T-cell (primary cell): ENCODE data around the gene RABEP2. TPM values are rescaled to one million over a fixed set of nuclear protein-coding genes. Genes with fewer than 3 reads are reported as not detected.

ENCODE experiments used
- ATAC-seq, 4 experiments: fragments of 200-7000 bp in 3 of 4; fragments of 150-1000 bp in 1 of 4; cut with Tn5 transposase; replicated peaks in 1 of 4; 1 replicate in 3 of 4; 2 replicates in 1 of 4; pipeline ENCODE4 v1.10.0; 2021; ENCODE audit warnings: moderate library complexity in 3 of 4, mild to moderate bottlenecking in 2 of 4, moderate number of reproducible peaks in 1 of 4
- CTCF ChIA-PET, 2 donors: fragments of 300-600 bp; sonication (Branson Sonifier 250); formaldehyde crosslinking; loops; one replicate each; lab custom pipeline; 2022; ENCODE audit warnings: antibody characterized with exemption in 2 of 2; lab: Charles Lee
- POLR2A ChIA-PET, 2 donors: fragments of 300-600 bp; sonication (Branson Sonifier 250); formaldehyde crosslinking; loops; one replicate each; lab custom pipeline; 2022; ENCODE audit warnings: antibody characterized with exemption in 2 of 2; lab: Charles Lee
- DNase-seq, 35 experiments: peaks; one replicate each; pipeline versions ENCODE4 v3.0.0 to v3.0.0-alpha.2; 2013 to 2023
- H3K27ac ChIP-seq: one replicate; pipeline ENCODE4 v1.5.1; 2013; ENCODE audit warnings: low read length
- H3K27me3 ChIP-seq, 2 experiments: replicated peaks in 1 of 2; 1 replicate in 1 of 2; 2 replicates in 1 of 2; pipeline versions ENCODE4 v1.6.1 to v1.7.0; 2013; ENCODE audit warnings: low read length in 1 of 2, mixed read lengths in 1 of 2; ENCODE audit not compliant: control insufficient read depth in 2 of 2, insufficient read depth in 2 of 2; ENCODE audit errors: extremely low read depth in 1 of 2
- H3K36me3 ChIP-seq, 2 donors: 1 replicate in 1 of 2; 2 replicates in 1 of 2; pipeline versions ENCODE4 v1.6.1 to v1.7.0; 2013; ENCODE audit warnings: low read length in 1 of 2; ENCODE audit not compliant: control insufficient read depth in 2 of 2, insufficient read depth in 1 of 2; ENCODE audit errors: extremely low read depth in 1 of 2
- H3K4me1 ChIP-seq, 2 experiments: 1 replicate in 1 of 2; 2 replicates in 1 of 2; pipeline versions ENCODE4 v1.6.1 to v1.7.0; 2013; ENCODE audit warnings: low read length in 2 of 2, mixed read lengths in 1 of 2; ENCODE audit not compliant: insufficient read depth in 2 of 2, control insufficient read depth in 1 of 2; ENCODE audit errors: extremely low read depth in 1 of 2
- H3K4me3 ChIP-seq, 2 donors: 1 replicate in 1 of 2; 2 replicates in 1 of 2; pipeline versions ENCODE4 v1.5.1 to v1.7.0; 2013; ENCODE audit warnings: mild to moderate bottlenecking in 2 of 2, low read length in 1 of 2, moderate library complexity in 1 of 2; ENCODE audit not compliant: control insufficient read depth in 1 of 2; ENCODE audit errors: extremely low read depth in 1 of 2
- H3K9me3 ChIP-seq: 2 replicates; pipeline ENCODE4 v1.7.0; 2013
- H3K27ac Mint-ChIP-seq, 2 donors: one replicate each; pipeline ENCODE4 v1.8.0; 2020 to 2021; ENCODE audit warnings: mild to moderate bottlenecking in 2 of 2, mixed read lengths in 2 of 2
- H3K27me3 Mint-ChIP-seq, 2 donors: one replicate each; pipeline ENCODE4 v1.8.0; 2021 to 2022; ENCODE audit warnings: mixed read lengths in 2 of 2
- H3K36me3 Mint-ChIP-seq: one replicate; pipeline ENCODE4 v1.8.0; 2021; ENCODE audit warnings: mixed read lengths
- H3K4me1 Mint-ChIP-seq, 3 donors: one replicate each; pipeline ENCODE4 v1.8.0; 2020 to 2022; ENCODE audit warnings: mixed read lengths in 3 of 3, mild to moderate bottlenecking in 1 of 3
- H3K4me3 Mint-ChIP-seq, 3 donors: one replicate each; pipeline ENCODE4 v1.8.0; 2020 to 2022; ENCODE audit warnings: mild to moderate bottlenecking in 3 of 3, mixed read lengths in 3 of 3, moderate library complexity in 3 of 3
- H3K9me3 Mint-ChIP-seq, 3 donors: one replicate each; pipeline ENCODE4 v1.8.0; 2020 to 2022; ENCODE audit warnings: mixed read lengths in 3 of 3
- WGBS: methylation state at CpG from one replicate; pipeline ENCODE4 v1.1.5; 2013; ENCODE audit warnings: missing lambda C conversion rate; ENCODE audit not compliant: insufficient coverage; 5-methylcytosine and 5-hydroxymethylcytosine counted together
- total RNA-seq, 35 experiments: library from RNA in 6 of 35; stranded (reverse) in 6 of 35; fragments of 120-200 nt in 1 of 35; gene quantifications; one replicate each; pipeline versions ENCODE4 v1.2.1 to v1.2.4 and lab custom pipeline; 2013 to 2026

Gene RABEP2
- total RNA-seq, 5 donors from 2014 or later (not counting 1 experiment from before 2014, with no cell fraction given) = 26.9 to 35.5 (median 33.5) TPM

DNA sequence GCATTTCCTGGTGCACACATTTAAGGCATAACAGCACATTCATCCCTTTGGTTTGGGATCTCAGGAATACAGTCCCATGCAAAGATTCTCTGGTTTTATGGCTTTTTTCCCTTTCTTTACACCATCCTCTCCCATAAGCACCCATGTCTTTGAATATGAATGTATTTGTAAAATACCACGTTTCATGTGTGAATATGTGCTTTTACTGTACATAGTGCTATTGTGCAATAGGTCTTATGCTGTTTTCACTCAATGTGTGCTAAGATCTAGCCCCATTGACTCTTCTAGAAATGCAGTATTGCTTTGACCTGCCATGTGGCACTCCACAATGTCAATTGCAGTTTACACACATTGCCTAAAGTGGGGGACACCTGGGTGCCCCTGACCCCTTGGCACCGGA, 39.5 kb upstream of the RABEP2 start:
- no peak for ATAC-seq
- 100% methylated on average over 1 of the region's 2 CpGs for WGBS
- POLR2A ChIA-PET = interaction anchor here in 1 of 2 donors (0.9 kb wide), 1 partner anchor 9 kb away, joined by 4 read pairs; no protein-coding TSS in a partner anchor

DNA sequence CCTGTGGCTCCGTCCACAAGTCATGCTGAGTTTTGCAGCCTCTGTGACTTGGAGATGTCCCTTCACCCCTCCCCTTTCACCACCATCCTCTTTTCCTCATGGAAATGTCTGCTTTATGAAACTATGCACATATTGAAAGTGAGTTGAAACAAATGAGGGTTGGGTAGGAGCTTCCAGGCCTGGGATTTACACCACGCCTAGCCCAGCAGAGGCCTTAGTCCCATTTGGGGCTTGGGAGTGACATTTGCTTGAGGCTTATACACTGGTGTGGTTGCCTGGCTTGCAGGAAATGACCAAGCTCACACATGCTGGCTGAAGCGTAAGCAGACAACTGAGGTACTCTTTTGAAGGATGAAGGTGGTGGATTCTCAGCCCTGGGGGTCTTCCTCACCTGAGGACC, 39.0 kb upstream of the RABEP2 start:
- Mint-ChIP-seq H3K4me3 (no peak overlapping the region), H3K36me3 (peaks cover 52% of the 10 kb centered on the region), H3K27me3 (no peaks in the 10 kb centered on the region), H3K27ac (no peak overlapping the region), H3K4me1 (no peaks in the 10 kb centered on the region), H3K9me3 (no peaks in the 10 kb centered on the region)
- ChIA-PET CTCF (no interaction called here), POLR2A (interaction anchor here in 1 of 2 donors (0.9 kb wide), 1 partner anchor 10 kb away, joined by 4 read pairs; no protein-coding TSS in a partner anchor)
- DNase-seq (no peak), ATAC-seq (no peak)
- Histone ChIP-seq H3K27ac (no peak overlapping the region), H3K36me3 (peaks cover 18 to 57% of the 10 kb centered on the region in 2 donors), H3K9me3 (no peaks in the 10 kb centered on the region), H3K4me3 (no peak overlapping the region), H3K4me1 (no peaks in the 10 kb centered on the region), H3K27me3 (no peaks in the 10 kb centered on the region)
- WGBS = 94% methylated on average over 2 of the region's 3 CpGs

More for the DNA sequence above, 39.5 kb upstream of the RABEP2 start:
- H3K4me3 ChIP-seq = no peak overlapping the region
- DNase-seq = no peak
- no peak overlapping the region for H3K4me3 Mint-ChIP-seq
- H3K36me3 Mint-ChIP-seq = peaks cover 49% of the 10 kb centered on the region
- H3K36me3 ChIP-seq = peaks cover 18 to 52% of the 10 kb centered on the region in 2 donors
- no peaks in the 10 kb centered on the region for H3K27me3 Mint-ChIP-seq
- H3K9me3 ChIP-seq = no peaks in the 10 kb centered on the region
- H3K4me1 Mint-ChIP-seq = no peaks in the 10 kb centered on the region
- CTCF ChIA-PET = no interaction called here
- no peak overlapping the region for H3K27ac Mint-ChIP-seq
- H3K9me3 Mint-ChIP-seq = no peaks in the 10 kb centered on the region
- H3K27me3 ChIP-seq = no peaks in the 10 kb centered on the region
- no peaks in the 10 kb centered on the region for H3K4me1 ChIP-seq
- H3K27ac ChIP-seq = no peak overlapping the region

DNA sequence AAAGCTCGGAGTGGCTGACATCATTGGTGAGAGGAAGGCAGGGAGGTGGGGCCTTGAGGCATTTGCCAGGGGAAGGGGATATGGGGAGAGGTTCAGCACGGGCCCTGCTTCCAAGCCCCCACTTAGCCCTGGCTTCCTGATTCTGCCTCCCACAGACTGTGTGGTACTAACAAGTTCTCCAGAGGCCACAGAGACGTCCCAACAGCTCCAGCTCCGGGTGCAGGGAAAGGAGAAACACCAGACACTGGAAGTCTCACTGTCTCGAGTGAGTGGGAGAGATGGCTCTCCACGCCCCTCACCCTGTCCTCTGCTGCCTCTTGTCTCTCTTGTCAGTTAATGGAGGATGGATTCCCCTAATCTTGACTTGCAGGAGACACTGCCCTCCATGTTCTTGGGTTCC, 33.8 kb upstream of the RABEP2 start:
- ATAC-seq (no peak), DNase-seq (no peak)
- H3K36me3 Mint-ChIP-seq = peaks cover 56% of the 10 kb centered on the region
- no peak overlapping the region for H3K27ac ChIP-seq
- H3K4me1 ChIP-seq = peaks cover 0 to 4% of the 10 kb centered on the region in 2 experiments
- H3K4me1 Mint-ChIP-seq = peaks cover 7 to 11% (median 9%) of the 10 kb centered on the region in 3 donors
- no peak overlapping the region for H3K4me3 ChIP-seq
- no peaks in the 10 kb centered on the region for H3K9me3 ChIP-seq
- ChIA-PET POLR2A (no interaction called here), CTCF (no interaction called here)
- peaks cover 24 to 91% of the 10 kb centered on the region in 2 donors for H3K36me3 ChIP-seq
- no peaks in the 10 kb centered on the region for H3K9me3 Mint-ChIP-seq
- H3K27ac Mint-ChIP-seq = no peak overlapping the region
- H3K4me3 Mint-ChIP-seq = no peak overlapping the region
- 100% methylated on average over 3 of the region's 6 CpGs for WGBS
- H3K27me3 Mint-ChIP-seq = no peaks in the 10 kb centered on the region
- no peaks in the 10 kb centered on the region for H3K27me3 ChIP-seq

DNA sequence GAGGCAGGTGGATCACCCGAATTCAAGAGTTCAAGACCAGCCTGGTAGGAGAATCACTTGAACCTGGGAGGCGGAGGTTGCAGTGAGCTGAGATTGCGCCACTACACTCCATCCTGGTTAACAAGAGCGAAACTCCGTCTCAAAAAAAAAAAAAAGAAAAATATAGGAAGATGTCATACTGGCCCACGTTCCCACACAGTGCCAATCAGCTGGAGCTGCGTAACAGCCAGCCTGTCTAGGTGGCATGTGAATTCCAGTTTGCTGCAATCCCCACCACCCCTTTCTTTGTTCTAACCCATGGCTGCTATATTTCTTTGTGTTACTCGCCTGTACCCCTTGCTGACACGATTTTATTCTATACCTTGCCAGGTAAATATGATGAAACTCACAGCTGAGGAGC, 33.2 kb upstream of the RABEP2 start:
- ChIA-PET POLR2A (no interaction called here), CTCF (no interaction called here)
- H3K27ac ChIP-seq = no peak overlapping the region
- H3K36me3 ChIP-seq = peaks cover 24 to 90% of the 10 kb centered on the region in 2 donors
- Mint-ChIP-seq H3K27ac (no peak overlapping the region), H3K4me3 (no peak overlapping the region), H3K9me3 (no peaks in the 10 kb centered on the region), H3K27me3 (no peaks in the 10 kb centered on the region), H3K36me3 (peaks cover 54% of the 10 kb centered on the region), H3K4me1 (peaks cover 11 to 16% (median 11%) of the 10 kb centered on the region in 3 donors)
- no peaks in the 10 kb centered on the region for H3K27me3 ChIP-seq
- H3K9me3 ChIP-seq = no peaks in the 10 kb centered on the region
- H3K4me1 ChIP-seq = peaks cover 0 to 8% of the 10 kb centered on the region in 2 experiments
- WGBS = 100% methylated on average over 1 of the region's 9 CpGs
- DNase-seq = no peak
- ATAC-seq = no peak
- no peak overlapping the region for H3K4me3 ChIP-seq

DNA sequence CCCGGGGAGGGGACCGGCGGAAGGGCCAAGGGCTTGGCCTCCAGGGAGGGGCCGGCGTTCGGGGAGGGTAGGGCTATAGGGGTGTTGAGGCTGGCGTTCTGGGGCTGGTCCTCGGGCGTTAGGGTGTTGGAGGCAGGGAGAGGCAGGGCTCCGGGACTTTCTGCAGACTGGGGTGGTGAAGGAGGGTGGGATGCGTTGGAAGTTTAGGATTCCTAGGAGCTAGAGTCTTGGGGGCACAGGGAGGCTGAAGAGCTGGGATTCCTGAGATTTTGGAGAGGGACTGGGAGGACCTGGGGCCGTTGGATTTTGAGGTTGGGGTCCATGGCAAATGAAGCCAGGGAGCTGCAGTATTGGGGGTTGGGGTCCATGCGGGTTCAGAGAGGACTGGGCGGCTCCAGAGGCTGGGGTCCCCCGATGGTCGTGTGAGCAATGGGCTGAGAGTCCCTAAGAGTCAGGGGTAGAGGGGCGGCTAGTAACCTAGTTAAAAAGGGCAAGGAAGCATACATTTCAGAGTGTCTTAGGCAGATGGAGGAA, 26.4 kb upstream of the RABEP2 start:
- CTCF ChIA-PET = interaction anchor here in 1 of 2 donors (0.5 kb wide), 1 partner anchor 728 kb away, joined by 4 read pairs; no protein-coding TSS in a partner anchor

DNA sequence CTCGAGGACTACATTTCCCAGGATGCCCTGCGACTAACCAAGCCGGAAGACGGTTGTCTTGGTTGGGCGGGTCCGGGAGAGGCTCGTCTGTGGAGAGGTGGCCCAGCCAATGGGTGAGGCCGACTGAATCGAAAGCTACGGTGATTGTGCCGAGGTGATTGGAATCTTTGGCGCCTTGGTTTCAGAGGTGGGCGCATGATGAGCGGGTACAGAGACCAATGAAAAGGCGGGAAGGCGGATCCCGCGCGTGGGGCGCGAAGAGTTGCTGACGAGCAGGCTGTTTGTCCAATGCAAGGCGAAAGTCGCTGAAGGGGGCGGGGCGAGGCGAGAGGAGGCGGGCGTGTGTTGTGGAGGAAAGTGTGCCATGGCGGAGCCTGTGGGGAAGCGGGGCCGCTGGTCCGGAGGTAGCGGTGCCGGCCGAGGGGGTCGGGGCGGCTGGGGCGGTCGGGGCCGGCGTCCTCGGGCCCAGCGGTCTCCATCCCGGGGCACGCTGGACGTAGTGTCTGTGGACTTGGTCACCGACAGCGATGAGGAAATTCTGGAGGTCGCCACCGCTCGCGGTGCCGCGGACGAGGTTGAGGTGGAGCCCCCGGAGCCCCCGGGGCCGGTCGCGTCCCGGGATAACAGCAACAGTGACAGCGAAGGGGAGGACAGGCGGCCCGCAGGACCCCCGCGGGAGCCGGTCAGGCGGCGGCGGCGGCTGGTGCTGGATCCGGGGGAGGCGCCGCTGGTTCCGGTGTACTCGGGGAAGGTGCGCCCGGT, 25.8 kb upstream of the RABEP2 start, which contains the start of gene NFATC2IP:
Gene NFATC2IP (plus strand): TSS at position 290 of the 762 bp plus-strand sequence. CDS start 75 bp downstream, at position 365.
- H3K27me3 Mint-ChIP-seq = no peaks in the 10 kb centered on the region
- Histone ChIP-seq H3K9me3 (no peaks in the 10 kb centered on the region), H3K27me3 (no peaks in the 10 kb centered on the region), H3K4me3 (peak within 1 kb of the TSS; percentile 73 to 74), H3K27ac (peak within 1 kb of the TSS; percentile 47), H3K36me3 (peaks cover 4 to 35% of the 10 kb centered on the region in 2 donors), H3K4me1 (peaks cover 10 to 36% of the 10 kb centered on the region in 2 experiments)
- ATAC-seq = peak; percentile 93 to 96 (median 94)
- H3K27ac Mint-ChIP-seq = peak within 1 kb of the TSS; percentile 91 to 93
- ChIA-PET CTCF (interaction anchor here in 1 of 2 donors (0.6 to 1.3 kb wide), 7 partner anchors 14 to 840 kb away, joined by 3 to 8 read pairs (median 3); partner anchors contain the start of genes CLN3, KIF22, LAT and TUFM), POLR2A (interaction anchor here (0.6 to 0.9 kb wide), 4 partner anchors 19 to 649 kb away, joined by 4 to 7 read pairs (median 4); no protein-coding TSS in a partner anchor)
- peaks cover 31 to 36% (median 33%) of the 10 kb centered on the region in 3 donors for H3K4me1 Mint-ChIP-seq
- H3K9me3 Mint-ChIP-seq = no peaks in the 10 kb centered on the region
- WGBS = under 1% methylated on average over 78 of the region's 79 CpGs
- H3K4me3 Mint-ChIP-seq = peak within 1 kb of the TSS; percentile 92 to 96 (median 96)
- peaks cover 18% of the 10 kb centered on the region for H3K36me3 Mint-ChIP-seq
- DNase-seq = peak; percentile 98 to 100 (median 99)

More for the DNA sequence above, 26.4 kb upstream of the RABEP2 start:
- H3K36me3 ChIP-seq = peaks cover 6 to 41% of the 10 kb centered on the region in 2 donors
- H3K27ac Mint-ChIP-seq = peak overlapping the region; percentile 66 to 84
- ATAC-seq (no peak), DNase-seq (peak in 1 of 35 experiments; percentile 4)
- H3K4me1 Mint-ChIP-seq = peaks cover 32 to 36% (median 33%) of the 10 kb centered on the region in 3 donors
- peaks cover 22% of the 10 kb centered on the region for H3K36me3 Mint-ChIP-seq
- H3K4me1 ChIP-seq = peaks cover 10 to 32% of the 10 kb centered on the region in 2 experiments
- H3K27ac ChIP-seq = no peak overlapping the region
- POLR2A ChIA-PET = no interaction called here
- no peaks in the 10 kb centered on the region for H3K27me3 Mint-ChIP-seq
- peak overlapping the region; percentile 92 to 96 (median 96) for H3K4me3 Mint-ChIP-seq
- WGBS = 2% methylated on average over 16 of the region's 17 CpGs
- H3K27me3 ChIP-seq = no peaks in the 10 kb centered on the region
- H3K9me3 ChIP-seq = no peaks in the 10 kb centered on the region
- peak overlapping the region; percentile 73 to 74 for H3K4me3 ChIP-seq
- no peaks in the 10 kb centered on the region for H3K9me3 Mint-ChIP-seq
